NCI-H2196 treated with DMSO at 0.1 percent for 48 hours (cell line): ENCODE results near the gene CEP192.
"Not testable (repeated sequence)": the region's sequence is repeated elsewhere in the genome, so short reads cannot be mapped to it uniquely, and the experiment has no call there.

ENCODE experiments used
- DNase-seq: peaks from one replicate; lab custom pipeline; 2025; ENCODE audit not compliant: unreplicated experiment; lab: John Stamatoyannopoulos, UW

The CEP192 gene

DNA sequence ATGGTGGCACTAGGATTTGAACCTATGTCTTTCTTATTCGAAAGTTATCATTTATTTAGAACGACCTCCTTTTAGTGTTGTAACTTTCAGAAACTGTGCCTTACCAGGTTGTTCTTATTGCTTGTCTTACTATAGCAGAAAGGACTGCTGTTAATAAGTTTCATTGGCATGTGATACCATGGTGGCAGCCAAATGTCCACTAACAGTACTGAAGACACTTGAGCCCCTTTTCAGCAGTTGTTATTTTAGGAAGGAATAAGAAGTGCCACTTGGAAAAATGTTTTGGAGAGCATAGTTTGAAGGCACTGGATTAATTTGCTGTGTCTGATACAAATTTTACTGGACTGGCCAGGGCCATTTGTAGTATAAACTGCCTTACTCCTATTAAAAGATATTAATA is 37.7 kb downstream of the CEP192 start:
- no peak for DNase-seq

DNA sequence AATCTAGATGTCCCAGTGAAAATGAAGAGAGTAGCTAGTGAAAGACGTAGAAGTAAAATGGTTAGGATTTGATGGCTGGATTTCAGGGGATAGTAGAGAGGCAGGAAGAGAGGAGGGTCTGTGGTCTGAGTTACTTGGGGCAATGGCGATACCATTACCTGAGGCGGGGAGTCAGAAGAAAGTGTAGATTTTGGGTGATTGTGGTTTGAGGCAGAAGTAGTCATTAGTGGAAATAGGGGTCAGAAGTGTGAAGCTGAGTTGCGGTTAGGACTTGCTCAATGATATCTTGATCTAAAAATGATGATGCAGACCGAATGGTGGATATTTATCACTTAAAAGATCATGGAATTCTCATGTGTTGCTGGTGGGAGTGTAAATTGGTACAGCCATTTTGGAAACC is 41.0 kb downstream of the CEP192 start:
- DNase-seq: no peak

DNA sequence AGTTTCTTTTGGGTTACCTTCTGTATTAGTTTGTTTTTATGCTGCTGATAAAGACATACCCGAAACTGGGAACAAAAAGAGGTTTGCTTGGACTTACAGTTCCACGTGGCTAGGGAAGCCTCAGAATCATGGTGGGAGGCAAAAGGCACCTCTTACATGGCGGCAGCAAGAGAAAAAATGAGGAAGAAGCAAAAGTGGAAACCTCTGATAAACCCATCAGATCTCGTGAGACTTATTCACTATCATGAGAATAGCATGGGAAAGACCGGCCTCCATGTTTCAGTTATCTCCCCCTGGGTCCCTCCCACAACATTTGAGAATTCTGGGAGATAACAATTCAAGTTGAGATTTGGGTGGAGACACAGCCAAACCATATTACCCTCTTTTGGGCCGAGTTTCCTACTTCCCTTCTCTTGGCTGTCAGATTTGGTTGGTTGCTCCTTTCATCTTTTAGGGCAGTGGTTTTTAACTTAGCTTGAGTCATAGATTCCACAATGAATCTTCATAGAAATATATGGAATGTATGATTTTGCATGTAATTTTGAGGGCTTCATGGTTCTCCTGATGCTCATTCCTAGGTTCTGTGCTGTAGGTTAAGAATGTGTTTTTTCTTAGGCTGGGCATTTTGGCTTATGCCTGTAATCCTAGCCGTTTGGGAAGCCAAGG is 44.2 kb downstream of the CEP192 start:
- DNase-seq: no peak

DNA sequence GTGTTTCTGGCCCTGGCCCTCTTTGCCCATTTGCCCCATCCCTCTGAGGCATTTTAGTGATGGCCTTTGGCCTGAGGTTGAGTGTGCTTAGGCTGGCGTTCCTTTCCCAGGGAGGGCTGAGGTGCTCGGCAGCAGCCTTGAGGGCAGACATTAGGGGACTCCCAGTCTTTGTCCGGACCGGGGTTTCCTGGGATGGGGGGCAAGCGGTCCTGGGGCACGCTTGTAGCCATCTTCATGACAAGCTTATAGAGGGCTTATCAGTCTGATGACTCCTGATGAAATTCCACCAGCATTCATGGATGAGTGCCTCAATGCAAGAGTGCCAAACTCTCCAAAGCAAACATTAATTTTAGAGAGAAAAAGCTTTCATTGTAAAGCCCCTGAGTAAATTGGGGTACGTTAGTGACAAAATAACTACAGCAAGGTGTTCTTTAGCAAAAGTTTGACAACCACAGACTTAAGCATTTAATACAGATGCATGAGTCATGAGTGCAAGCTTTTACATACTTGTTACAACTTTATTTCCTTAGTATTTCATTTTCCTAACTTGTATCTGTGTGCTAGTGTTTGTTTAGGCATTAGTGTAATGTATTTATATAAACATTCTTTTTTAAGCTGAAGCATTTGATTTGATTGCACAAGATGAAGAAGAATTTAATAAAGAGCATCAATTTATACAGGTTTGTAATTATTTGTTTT is 45.6 kb downstream of the CEP192 start:
- no peak for DNase-seq

DNA sequence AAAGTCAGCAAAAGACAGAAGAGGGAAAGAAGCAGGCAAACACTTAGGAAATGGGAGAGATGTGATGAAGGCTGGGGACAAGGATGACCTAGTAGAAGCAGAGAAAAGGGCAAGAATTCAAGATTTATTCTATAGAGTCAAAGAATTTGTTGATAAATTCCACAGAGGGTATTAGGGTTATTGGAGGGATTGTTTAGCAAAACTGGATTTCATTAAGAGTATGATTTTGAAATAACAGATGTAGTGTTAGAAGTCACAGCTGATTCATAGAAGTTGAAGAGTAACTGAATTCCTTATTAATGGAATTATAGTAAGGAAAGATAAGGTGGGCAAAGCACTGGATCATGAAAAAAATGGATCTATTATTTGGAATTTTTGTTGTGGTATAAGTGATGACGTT is 48.6 kb downstream of the CEP192 start:
- DNase-seq: no peak

DNA sequence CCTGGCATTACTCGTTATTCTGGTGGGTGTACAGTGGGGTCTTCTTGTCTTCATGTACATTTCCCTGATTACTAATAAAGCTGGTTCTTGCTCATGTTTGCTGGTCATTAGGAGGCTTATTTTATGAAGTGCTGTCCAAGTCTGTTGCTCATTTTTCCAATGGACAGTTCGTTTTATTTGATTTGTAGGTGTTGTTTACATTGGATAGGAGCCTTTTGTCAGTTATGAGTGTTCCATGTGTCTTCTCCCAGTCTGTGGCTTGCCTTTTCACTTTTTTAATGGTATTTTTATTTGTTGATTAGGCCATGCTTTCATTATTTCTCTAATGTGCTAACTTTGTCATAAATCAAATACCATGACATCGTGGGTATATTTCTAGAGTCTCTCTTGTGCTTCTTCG is 51.9 kb downstream of the CEP192 start:
- no peak for DNase-seq

DNA sequence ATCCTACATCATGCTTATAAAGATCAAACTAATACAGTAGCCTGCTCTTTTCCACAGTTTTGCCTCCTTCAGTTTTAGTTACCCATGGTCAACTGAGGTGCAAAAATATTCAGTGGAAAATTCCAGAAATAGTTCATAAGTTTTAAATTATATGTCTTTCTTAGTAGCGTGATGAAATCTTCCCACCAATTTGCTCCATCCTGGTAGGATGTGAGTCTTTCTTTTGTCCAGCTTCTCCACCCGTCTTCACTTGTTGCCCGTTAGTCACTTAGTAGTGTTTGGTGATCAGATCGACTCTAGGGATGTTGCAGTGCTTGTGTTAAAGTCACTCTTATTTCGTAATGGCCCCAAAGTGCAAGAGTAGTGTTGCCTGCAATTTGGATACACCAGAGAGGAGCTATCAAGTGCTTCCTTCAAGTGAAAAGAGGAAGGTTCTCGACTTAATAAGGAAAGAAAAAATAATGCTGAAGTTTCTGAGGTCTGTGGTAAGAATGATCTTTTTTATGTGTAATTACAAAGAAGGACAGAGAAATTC is 57.0 kb downstream of the CEP192 start:
- no peak for DNase-seq

DNA sequence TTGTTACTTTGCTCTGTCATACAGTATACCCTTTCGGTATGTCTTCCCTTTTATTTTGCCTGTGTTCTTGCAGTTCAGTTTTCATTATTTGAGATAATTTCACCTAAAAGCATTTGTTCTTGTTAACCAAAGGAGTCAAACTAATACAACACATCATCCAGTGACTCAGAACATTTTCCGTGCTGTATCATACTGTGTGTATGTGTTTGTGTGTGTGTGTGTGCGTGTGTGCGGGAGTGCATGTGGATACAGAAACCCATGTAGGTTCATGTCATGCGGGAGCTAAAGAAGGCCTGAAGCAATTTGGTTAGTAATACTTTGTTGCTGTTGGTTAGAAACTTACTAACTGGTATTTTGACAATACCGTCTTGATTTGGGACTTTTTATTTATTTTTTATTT is 60.0 kb downstream of the CEP192 start:
- no peak for DNase-seq

DNA sequence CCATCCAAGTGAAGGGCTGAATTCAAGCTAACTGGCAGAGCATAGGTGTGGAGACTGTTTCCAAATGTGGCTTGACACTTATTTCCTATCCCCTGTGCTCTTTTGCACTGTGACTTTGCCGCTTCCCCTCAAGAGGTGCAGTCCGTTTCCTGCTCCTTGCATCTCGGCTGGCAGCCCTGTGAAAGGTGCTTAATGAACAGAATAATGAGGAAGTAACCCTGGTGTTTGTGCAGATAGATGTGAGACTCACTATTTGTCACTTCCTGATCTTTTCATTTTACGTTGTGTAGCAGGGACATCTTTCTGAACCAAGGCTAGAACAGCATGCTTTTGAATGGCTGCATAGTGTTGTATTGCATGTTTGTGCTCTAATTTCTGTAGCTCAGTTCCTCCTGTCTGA is 60.8 kb downstream of the CEP192 start:
- DNase-seq: no peak

DNA sequence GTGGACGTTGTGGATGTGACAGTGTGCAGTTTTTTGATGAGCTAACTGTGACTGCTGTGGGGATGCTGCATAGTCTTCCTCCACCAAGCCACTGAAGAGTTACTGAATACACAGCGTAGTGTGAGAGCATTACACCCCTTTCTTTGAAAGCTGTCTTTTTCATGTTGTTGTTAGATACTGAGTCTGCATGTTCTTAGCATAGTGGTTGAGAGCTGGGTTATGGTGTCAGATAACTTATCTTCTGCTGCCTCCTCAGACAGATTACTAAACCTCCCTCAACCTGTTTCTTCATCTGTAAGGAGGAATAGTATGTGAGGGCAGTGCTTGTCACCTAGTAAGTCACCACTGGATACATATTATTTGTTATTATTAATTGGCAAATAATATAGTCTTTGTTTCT is 63.2 kb downstream of the CEP192 start:
- DNase-seq: no peak

DNA sequence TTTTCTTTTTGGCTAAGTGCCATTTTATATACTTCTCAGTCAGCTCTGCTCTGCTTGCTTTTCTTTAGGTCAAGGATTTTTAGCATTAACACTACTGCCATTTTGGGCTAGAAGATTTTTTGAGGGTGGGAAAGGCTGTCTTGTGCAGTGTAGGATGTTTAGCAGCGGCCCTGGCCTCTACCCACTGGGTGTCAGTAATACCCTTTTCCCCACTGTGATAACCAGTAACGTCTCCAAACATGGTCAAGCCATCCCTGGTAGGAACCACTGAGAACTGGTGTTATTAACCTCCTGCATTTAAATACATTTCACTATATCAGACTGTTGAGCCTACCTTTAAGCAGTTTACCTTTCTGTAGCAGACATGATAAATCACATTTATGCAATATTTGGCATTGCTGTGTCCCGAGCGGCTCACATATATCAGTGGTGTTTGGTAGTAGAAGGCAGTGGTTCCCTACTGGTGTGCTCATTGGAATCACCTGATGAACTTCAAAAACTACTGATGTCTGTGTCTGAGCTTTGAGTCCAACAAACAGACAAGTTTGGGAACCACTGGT is 70.5 kb downstream of the CEP192 start:
- DNase-seq: no peak

DNA sequence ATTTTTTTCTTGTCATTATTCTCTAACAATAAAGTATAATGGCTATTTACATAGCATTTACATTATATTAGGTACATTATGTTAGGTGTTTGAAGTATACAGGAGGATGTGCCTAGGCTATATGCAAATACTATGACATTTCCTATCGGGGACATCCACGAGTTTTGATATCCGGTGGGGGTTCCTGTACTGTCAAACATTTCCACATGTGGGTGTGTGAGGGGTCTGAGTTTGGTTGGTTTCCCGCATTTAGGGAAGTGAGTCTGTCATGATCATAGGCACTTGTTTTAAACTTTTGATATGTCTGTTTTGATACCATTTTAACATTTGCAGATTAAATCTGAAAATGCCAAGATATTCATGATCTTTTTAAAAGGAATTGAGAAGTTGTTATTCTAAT is 76.0 kb downstream of the CEP192 start:
- no peak for DNase-seq

DNA sequence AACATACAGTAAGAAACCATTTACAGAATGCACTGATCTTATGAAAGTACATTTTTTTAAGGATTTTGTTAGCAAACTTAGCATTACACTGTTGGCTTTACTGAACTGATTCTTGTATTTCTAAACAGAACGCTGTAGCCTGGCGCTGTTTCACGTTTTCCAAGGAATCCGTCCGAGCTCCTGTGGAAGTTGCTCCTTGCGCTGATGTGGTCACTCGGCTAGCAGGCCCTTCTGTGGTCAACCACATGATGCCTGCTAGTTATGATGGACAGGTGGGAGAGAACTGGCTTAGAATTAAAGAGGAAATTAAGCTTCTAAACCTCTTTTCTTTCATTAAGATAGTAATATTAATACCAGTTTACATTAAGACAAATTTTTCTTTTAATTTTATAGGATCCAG is 76.8 kb downstream of the CEP192 start:
- no peak for DNase-seq

DNA sequence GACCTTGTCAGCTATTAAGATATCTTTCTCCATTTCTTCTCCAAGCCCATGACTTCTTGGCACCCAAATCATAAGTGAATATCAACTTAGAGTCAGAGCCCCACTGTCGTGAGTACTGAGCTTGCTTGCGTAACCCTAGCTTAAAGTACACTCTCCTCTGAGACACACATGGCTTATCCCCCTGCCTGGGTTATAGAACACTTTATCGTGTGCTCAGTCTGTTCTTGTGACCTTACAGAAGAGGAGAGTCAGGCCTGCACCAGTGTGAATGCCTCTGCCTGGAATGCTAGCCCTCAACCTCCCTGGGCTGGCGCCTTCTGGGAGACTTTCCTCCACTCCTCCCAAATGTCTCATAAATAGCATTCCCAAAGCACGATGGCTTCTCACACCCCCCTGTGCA is 79.3 kb downstream of the CEP192 start:
- no peak for DNase-seq

DNA sequence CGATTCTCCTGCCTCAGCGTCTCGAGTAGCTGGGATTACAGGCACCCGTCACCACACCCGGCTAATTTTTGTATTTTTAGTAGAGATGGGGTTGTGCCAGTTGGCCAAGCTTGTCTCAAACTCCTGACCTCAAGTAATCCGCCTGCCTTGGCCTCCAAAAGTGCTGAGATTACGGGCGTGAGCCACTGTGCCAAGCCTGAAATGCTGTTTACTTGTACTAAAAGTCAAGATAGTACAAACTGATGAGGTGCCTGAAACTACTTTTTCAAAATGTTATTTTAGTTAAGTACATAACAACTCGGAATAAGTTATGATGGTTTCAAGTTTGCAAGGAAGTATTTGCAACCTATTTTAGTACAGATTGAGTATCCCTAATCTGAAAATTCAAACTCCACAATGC is 85.7 kb downstream of the CEP192 start:
- no peak for DNase-seq

DNA sequence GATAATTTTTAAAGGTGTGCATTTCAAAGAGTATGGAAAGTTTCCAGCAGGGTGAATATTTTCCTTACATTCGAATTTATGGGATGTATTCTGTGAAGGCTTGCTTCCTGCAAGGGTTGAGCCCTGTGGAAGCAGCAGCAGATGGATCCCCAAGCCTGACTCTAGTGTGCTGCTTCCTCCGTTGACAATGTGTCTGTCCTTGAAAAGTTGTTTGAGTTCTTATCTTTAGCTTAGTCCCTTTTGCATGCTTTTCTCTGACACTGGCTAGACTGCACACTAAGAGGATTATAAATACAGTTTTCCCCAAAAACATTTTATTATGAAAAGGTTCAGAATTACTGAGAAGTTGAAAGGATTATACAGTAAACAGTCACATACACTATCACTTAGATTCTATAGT is 86.3 kb downstream of the CEP192 start:
- no peak for DNase-seq

DNA sequence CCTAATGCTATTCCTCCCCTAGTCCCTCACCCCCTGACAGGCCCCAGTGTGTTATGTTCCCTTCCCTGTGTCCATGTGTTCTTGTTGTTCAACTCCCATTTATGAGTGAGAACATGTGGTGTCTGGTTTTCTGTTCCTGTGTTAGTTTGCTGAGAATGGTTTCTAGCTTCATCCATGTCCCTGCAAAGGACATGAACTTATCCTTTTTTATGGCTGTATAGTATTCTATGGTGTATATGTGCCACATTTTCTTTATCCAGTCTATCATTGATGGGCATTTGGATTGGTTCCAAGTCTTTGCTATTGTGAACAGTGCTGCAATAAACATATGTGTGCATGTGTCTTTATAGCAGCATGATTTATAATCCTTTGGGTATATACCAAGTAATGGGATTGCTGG is 86.9 kb downstream of the CEP192 start:
- DNase-seq: not testable (repeated sequence)

DNA sequence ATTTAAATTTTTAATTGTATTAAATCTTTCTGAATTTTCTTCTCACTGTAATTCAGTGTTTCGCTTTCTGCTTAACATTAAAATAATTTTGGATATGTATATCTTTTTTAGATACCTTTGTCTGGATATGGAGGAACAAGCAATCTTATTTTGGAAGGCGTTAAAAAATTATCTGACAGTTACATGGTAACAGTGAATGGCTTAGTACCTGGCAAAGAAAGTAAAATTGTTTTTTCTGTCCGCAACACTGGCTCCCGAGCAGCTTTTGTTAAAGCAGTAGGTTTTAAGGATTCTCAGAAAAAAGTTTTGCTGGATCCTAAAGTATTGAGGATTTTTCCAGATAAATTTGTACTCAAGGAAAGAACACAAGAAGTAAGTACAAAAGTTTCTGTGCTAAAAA is 95.7 kb downstream of the CEP192 start:
- DNase-seq: no peak

DNA sequence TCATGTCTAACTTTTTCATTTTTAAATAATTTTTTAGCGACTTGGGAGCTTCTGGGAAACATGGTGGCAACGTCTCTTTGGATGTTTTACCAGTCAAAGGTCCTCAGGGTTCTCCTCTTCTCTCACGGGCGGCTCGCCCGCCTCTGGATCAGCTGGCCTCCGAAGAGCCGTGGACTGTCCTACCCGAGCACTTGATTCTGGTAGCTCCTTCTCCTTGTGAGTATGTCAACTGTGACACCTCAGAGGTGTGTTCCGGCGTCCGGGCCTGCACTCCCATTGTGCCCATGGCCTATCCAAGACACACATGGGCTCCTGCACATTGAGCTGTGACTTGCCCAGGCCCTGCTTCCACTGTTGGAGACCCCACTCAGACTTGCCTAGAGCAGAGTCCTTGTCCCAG is 104.3 kb downstream of the CEP192 start:
- DNase-seq: no peak

DNA sequence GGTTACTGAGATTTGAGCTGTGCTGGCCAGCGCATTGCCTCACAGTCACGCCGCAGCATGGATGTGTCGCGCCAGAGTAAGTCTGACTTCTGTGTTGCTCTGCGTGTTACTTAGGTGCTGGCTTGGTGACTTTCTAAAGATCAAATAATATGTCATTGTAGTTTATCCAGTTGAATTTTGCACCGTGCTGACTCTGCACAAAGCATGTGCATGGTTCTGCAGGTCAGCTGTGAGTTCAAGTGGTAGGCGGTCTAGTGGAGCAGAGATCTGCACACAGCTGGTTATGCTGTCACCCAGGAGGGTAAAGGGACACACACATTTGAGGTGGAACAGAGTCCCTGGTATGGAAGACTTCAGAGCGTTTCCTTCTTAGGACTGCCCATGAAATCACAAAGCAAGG is 105.1 kb downstream of the CEP192 start:
- no peak for DNase-seq

DNA sequence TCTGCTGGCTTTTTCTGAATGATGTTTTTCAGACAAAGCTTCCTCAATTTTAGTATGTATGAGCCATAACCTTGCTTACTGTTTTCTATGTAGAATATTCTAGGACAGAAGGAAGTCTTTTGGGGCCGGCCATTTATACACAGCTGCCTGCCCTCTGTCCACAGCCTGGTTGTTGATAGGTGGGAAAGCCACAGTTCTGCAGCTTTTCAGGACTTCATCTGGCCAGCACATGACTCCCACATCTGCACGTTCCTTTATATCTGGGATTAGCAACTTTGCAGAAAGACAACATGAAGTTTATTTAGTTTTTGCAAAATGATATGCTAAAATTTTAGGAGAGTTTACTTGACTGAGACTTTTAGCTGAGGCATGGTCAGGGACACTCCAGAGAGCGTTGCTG is 105.6 kb downstream of the CEP192 start:
- DNase-seq: no peak

DNA sequence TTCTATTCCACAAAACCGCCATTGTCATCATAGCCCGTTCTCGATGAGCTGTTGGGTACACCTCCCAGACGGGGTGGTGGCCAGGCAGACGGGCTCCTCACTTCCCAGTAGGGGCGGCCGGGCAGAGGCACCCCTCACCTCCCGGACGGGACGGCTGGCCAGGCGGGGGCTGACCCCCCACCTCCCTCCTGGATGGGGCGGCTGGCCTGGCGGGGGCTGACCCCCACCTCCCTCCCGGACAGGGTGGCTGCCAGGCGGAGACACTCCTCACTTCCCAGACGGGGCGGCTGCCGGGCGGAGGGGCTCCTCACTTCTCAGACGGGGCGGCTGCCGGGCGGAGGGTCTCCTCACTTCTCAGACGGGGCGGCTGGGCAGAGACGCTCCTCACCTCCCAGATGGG is 106.9 kb downstream of the CEP192 start:
- not testable (repeated sequence) for DNase-seq
